HEK293T (cell line): ENCODE data around the gene GIMAP6.
"Not testable (repeated sequence)": the region's sequence is repeated elsewhere in the genome, so short reads cannot be mapped to it uniquely, and the experiment has no call there.

Source experiments
- CTCF ChIA-PET: fragments of 350-600 bp; formaldehyde crosslinking; extraction: SDS; loops from one replicate; lab custom pipeline; 2021; ENCODE audit warnings: antibody characterized with exemption, inconsistent platforms; lab: Yijun Ruan, JAX
- POLR2A ChIA-PET: fragments of 350-600 bp; formaldehyde crosslinking; extraction: SDS; loops from one replicate; lab custom pipeline; 2020; ENCODE audit warnings: antibody characterized with exemption, inconsistent platforms; lab: Yijun Ruan, JAX
- DNase-seq: peaks from one replicate; pipeline ENCODE4 v3.0.0; 2012; ENCODE audit warnings: mixed read lengths; ENCODE audit errors: extremely low spot score
- ARNT ChIP-seq: fragments of 450-650 bp; IDR thresholded peaks from 2 replicates; pipeline ENCODE4 v1.6.1; 2017; ENCODE audit warnings: mild to moderate bottlenecking
- BHLHE40 ChIP-seq: fragments of 450-650 bp; IDR thresholded peaks from 2 replicates; pipeline ENCODE4 v1.6.1; 2016; ENCODE audit warnings: mild to moderate bottlenecking, moderate library complexity, borderline replicate concordance
- CTBP1 ChIP-seq: fragments of 450-650 bp; IDR thresholded peaks from 2 replicates; pipeline ENCODE4 v1.6.1; 2016; ENCODE audit warnings: borderline replicate concordance
- ELF4 ChIP-seq: fragments of 450-650 bp; IDR thresholded peaks from 2 replicates; pipeline ENCODE4 v1.6.1; 2017; ENCODE audit warnings: antibody characterized with exemption
- FOXA1 ChIP-seq: fragments of 450-650 bp; IDR thresholded peaks from 2 replicates; pipeline ENCODE4 v1.6.1; 2016; ENCODE audit warnings: mild to moderate bottlenecking
- FOXK2 ChIP-seq: fragments of 450-650 bp; IDR thresholded peaks from 2 replicates; pipeline ENCODE4 v1.6.1; 2016; ENCODE audit warnings: mild to moderate bottlenecking
- FOXM1 ChIP-seq: fragments of 450-650 bp; IDR thresholded peaks from 2 replicates; pipeline ENCODE4 v1.6.1; 2017; ENCODE audit warnings: mild to moderate bottlenecking, borderline replicate concordance
- HDGF ChIP-seq: fragments of 450-650 bp; IDR thresholded peaks from 2 replicates; pipeline ENCODE4 v1.6.1; 2017; ENCODE audit warnings: antibody characterized with exemption, borderline replicate concordance
- L3MBTL2 ChIP-seq: fragments of 450-650 bp; conservative IDR thresholded peaks from 2 replicates; pipeline ENCODE4 v1.6.1; 2016; ENCODE audit warnings: mild to moderate bottlenecking
- LEF1 ChIP-seq: fragments of 450-650 bp; IDR thresholded peaks from 2 replicates; pipeline ENCODE4 v1.6.1; 2017; ENCODE audit warnings: mild to moderate bottlenecking, borderline replicate concordance
- NFRKB ChIP-seq: fragments of 450-650 bp; IDR thresholded peaks from 2 replicates; pipeline ENCODE4 v1.6.1; 2016; ENCODE audit warnings: mild to moderate bottlenecking, moderate library complexity
- SP1 ChIP-seq: fragments of 450-650 bp; IDR thresholded peaks from 2 replicates; pipeline ENCODE4 v1.6.1; 2017
- SUZ12 ChIP-seq: fragments of 450-650 bp; IDR thresholded peaks from 2 replicates; pipeline ENCODE4 v1.6.1; 2016; ENCODE audit warnings: mild to moderate bottlenecking
- TARDBP ChIP-seq: fragments of 450-650 bp; IDR thresholded peaks from 2 replicates; pipeline ENCODE4 v1.6.1; 2016
- ZNF384 ChIP-seq: fragments of 450-650 bp; IDR thresholded peaks from 2 replicates; pipeline ENCODE4 v1.6.1; 2016
- TF ChIP-seq, protein P1 (sequence below): fragments of 450-650 bp; IDR thresholded peaks from 2 replicates; pipeline ENCODE4 v1.6.1; 2016

The GIMAP6 gene

DNA sequence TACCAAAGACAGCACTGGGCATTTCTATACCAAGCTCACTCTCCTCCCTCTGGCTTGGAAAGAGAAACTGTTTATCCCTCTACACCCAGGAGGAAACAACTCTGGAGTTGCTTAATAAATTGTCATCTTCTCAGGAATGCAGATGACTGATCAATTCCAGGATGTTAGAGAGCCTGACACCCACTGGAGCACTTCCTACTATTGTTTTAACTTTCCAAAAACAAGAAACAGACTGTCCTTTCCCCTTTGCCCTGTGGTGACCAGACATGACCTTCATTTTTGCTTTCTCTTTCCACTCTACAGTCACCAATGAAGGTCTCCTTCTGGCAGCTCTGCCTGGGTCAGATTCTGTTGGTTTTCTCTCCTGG is 45.4 kb downstream of the GIMAP6 start:
- CTCF ChIA-PET, result no interaction called here
- no peak for DNase-seq
- POLR2A ChIA-PET, result no interaction called here
- TF ChIP-seq L3MBTL2 (no peak), HDGF (no peak), NFRKB (no peak), CTBP1 (no peak)

DNA sequence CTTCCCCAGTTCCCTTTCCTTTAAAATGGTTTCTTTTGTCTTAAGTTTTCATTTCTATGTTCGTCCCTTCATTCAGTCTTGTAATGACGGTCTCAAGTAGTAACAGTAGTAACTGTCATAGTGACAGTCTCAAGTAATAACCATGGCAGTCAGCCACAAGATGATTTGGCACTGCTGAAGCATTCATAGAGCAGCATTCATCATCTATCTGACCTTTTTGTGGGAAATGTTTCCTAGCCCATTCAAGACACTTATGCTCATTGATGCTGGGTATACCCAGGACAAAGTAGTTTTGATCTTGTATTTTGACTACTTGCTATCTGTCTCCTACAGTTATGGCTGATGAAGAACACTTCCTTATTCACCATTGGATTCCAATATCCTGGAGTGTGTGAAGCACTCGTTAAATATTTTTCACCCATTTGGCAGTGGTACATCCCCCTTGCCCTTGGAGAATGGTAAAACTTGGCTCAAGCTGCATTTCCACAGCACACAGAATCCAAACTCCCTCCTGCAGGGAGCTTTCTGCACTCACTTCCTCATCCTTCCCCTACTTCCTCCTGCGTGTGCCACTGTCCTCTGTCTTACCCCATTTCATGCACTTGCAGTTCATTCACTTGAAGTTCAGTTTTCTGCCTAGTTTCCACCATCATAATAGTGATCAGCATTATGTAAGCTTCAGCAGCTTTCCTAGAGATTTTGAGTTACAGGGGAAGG is 46.0 kb downstream of the GIMAP6 start:
- TF ChIP-seq FOXK2 (no peak), FOXM1 (no peak), SP1 (no peak), ELF4 (no peak), SUZ12 (no peak)
- ChIA-PET CTCF (no interaction called here), POLR2A (no interaction called here)
- no peak for DNase-seq

DNA sequence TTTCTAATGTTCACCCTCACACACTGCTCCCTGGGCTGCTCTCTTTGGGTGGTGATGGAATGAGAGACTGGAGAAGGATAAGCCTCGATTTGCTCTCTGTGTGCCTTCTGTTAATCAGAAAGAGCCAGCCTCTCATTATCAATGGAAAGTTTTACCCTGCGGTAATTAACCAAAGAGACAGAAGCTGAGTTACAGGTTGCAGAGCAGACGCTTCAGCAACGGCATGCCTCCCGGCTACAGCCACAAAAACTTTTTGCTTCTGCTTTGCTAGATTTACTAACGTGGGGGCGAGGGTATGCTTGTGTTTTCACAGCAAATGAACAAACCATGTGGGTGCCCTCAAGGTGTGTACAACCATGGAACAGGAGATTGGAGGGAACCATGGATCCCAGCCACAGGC is 47.0 kb downstream of the GIMAP6 start:
- no peak for TF ChIP-seq L3MBTL2
- TF ChIP-seq ZNF384, result no peak
- TF ChIP-seq BHLHE40, result no peak
- TF ChIP-seq TARDBP, result no peak
- TF ChIP-seq FOXM1, result no peak
- no peak for TF ChIP-seq SP1
- TF ChIP-seq, protein P1, sequence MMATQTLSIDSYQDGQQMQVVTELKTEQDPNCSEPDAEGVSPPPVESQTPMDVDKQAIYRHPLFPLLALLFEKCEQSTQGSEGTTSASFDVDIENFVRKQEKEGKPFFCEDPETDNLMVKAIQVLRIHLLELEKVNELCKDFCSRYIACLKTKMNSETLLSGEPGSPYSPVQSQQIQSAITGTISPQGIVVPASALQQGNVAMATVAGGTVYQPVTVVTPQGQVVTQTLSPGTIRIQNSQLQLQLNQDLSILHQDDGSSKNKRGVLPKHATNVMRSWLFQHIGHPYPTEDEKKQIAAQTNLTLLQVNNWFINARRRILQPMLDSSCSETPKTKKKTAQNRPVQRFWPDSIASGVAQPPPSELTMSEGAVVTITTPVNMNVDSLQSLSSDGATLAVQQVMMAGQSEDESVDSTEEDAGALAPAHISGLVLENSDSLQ, result no peak
- no peak for TF ChIP-seq FOXK2
- TF ChIP-seq CTBP1, result no peak
- no peak for TF ChIP-seq NFRKB
- no peak for TF ChIP-seq ARNT
- TF ChIP-seq LEF1, result no peak
- no peak for TF ChIP-seq HDGF
- TF ChIP-seq FOXA1, result no peak
- no peak for TF ChIP-seq SUZ12
- no peak for TF ChIP-seq ELF4
- POLR2A ChIA-PET, result no interaction called here
- CTCF ChIA-PET, result no interaction called here
- DNase-seq, result no peak

DNA sequence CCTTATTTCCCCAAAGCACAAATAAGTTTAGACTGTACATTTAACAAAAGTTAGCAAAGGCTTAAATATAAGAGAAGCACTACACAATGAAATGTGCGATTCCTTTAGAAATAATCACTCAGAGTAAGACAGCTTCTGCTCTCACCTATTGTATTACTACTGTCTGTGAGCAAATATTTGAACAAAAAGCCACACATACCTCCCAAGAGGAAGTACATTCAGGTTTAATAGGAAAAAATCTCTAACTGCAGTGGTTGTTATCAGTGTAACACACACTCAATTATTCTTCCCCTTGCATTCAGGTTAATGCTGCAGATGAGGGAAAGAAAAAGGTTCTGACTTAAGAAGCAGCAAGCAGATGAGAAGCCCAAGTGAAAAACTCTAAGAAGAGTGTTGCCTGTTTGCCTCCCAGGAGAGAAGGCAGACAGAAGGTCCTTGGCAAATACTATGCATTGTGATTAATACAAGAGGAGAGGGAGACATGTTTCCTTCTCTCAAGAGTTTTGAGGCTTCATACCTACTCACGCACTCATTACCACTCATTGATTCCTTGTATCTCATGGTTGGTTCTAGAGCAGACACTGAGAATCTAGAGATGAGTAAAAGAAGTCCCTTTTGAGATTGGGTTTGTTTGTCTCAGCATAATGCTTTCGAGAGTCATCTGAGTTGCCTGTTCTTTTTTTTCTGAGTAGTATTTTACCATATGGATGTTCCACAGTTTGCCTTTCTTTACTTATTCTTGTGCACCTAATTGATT is 51.4 kb downstream of the GIMAP6 start:
- TF ChIP-seq, protein P1, result no peak
- no peak for TF ChIP-seq LEF1
- no peak for TF ChIP-seq ZNF384
- TF ChIP-seq FOXK2, result no peak
- TF ChIP-seq FOXM1, result no peak
- no peak for TF ChIP-seq FOXA1
- TF ChIP-seq TARDBP, result no peak
- no peak for TF ChIP-seq ELF4
- no peak for TF ChIP-seq NFRKB
- no peak for TF ChIP-seq BHLHE40
- TF ChIP-seq SUZ12, result no peak
- TF ChIP-seq L3MBTL2, result no peak
- TF ChIP-seq CTBP1, result no peak
- no peak for TF ChIP-seq SP1
- TF ChIP-seq HDGF, result no peak
- no peak for TF ChIP-seq ARNT
- DNase-seq, result no peak
- CTCF ChIA-PET, result no interaction called here
- POLR2A ChIA-PET, result no interaction called here

DNA sequence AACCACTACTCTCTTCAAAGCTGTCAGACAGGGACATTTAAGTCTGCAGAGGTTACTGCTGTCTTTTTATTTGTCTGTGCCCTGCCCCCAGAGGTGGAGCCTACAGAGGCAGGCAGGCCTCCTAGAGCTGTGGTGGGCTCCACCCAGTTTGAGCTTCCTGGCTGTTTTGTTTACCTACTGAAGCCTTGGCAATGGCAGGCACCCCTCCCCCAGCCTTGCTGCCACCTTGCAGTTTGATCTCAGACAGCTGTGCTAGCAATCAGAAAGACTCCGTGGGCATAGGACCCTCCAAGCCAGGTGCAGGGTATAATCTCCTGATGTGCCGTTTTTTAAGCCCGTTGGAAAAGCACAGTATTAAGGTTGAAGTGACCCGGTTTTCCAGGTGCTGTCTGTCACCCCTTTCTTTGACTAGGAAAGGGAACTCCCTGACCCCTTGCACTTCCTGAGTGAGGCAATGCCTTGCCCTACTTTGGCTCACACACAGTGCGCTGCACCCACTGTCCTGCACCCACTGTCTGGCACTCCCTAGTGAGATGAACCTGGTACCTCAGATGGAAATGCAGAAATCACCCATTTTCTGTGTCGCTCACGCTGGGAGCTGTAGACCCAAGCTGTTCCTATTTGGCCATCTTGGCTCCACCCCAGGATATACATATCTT is 52.1 kb downstream of the GIMAP6 start:
- DNase-seq, POLR2A ChIA-PET, CTCF ChIA-PET: not testable (repeated sequence)
